GM12878 (cell line): ENCODE measurements around the gene LIG3. TPM values are rescaled to one million over a fixed set of nuclear protein-coding genes. Genes with fewer than 3 reads are reported as not detected.

Source experiments
- ATAC-seq: fragments of 200-7000 bp; cut with Tn5 transposase; 3 replicates; pipeline ENCODE4 v1.9.1; 2020; ENCODE audit warnings: mild to moderate bottlenecking, moderate library complexity
- BruUV-seq: library from RNA; stranded (reverse); fragments of 400-500 nt; replicated peaks from 2 replicates; lab custom pipeline; 2021; lab: Mats Ljungman, UMichigan
- CTCF ChIA-PET: fragments of 300-600 bp; sonication (Branson Sonifier 250); formaldehyde crosslinking; extraction: SDS; loops from one replicate; lab custom pipeline; 2021; ENCODE audit warnings: inconsistent platforms; lab: Yijun Ruan, JAX
- POLR2A ChIA-PET: fragments of 350-600 bp; formaldehyde crosslinking; extraction: SDS; loops from one replicate; lab custom pipeline; 2021; ENCODE audit warnings: inconsistent platforms; lab: Charles Lee
- RAD21 ChIA-PET: fragments of 300-600 bp; sonication (Branson Sonifier 250); formaldehyde crosslinking; loops from one replicate; lab custom pipeline; 2023; ENCODE audit warnings: antibody characterized with exemption; ENCODE audit not compliant: unreplicated experiment; lab: Charles Lee
- SMC1A ChIA-PET: fragments of 300-600 bp; sonication (Branson Sonifier 250); formaldehyde crosslinking; loops from one replicate; lab custom pipeline; 2023; ENCODE audit not compliant: unreplicated experiment, uncharacterized antibody; lab: Charles Lee
- DNase-seq: peaks from one replicate; pipeline ENCODE4 v3.0.0-alpha.2; 2011; ENCODE audit warnings: low read depth, low spot score
- FAIRE-seq: peaks from 3 replicates; lab custom pipeline; 2011; peaks lifted over from hg19 to GRCh38; lab: Jason Lieb, UNC
- H2AFZ ChIP-seq: 2 replicates; pipeline ENCODE4 v1.6.0; 2011; ENCODE audit warnings: low read depth, low read length, control low read depth; ENCODE audit not compliant: control insufficient read depth
- H3K27ac ChIP-seq: 2 replicates; pipeline ENCODE4 v1.5.1; 2011; ENCODE audit warnings: control low read depth; ENCODE audit not compliant: control insufficient read depth, insufficient read depth
- H3K27me3 ChIP-seq, 2 experiments: replicated peaks in 1 of 2; 2 replicates each; pipeline versions ENCODE4 v1.6.0 to v1.6.1; 2011; ENCODE audit warnings: low read length in 1 of 2; ENCODE audit not compliant: control insufficient read depth in 2 of 2, insufficient read depth in 2 of 2
- H3K36me3 ChIP-seq, 2 experiments: 2 replicates each; pipeline ENCODE4 v1.5.1; 2011; ENCODE audit warnings: low read length in 1 of 2; ENCODE audit not compliant: control insufficient read depth in 2 of 2, insufficient read depth in 2 of 2
- H3K4me1 ChIP-seq: 2 replicates; pipeline ENCODE4 v1.6.1; 2011; ENCODE audit warnings: mild to moderate bottlenecking, low read length, moderate library complexity, mixed read lengths; ENCODE audit not compliant: control insufficient read depth, insufficient read depth
- H3K4me2 ChIP-seq: 2 replicates; pipeline ENCODE4 v1.6.0; 2011; ENCODE audit warnings: control low read depth; ENCODE audit not compliant: control insufficient read depth, insufficient read depth
- H3K4me3 ChIP-seq: fragments of 200-600 bp; sonication (generic); 2 replicates; pipeline ENCODE4 v1.5.1; 2016
- H3K79me2 ChIP-seq: 2 replicates; pipeline ENCODE4 v1.6.0; 2011; ENCODE audit warnings: low read length; ENCODE audit not compliant: control insufficient read depth, insufficient read depth
- H3K9ac ChIP-seq: 2 replicates; pipeline ENCODE4 v1.8.0; 2011; ENCODE audit warnings: low read length, control low read depth, mixed read lengths; ENCODE audit not compliant: control insufficient read depth, insufficient read depth
- H3K9me3 ChIP-seq: replicated peaks from 3 replicates; pipeline ENCODE4 v1.5.1; 2011; ENCODE audit warnings: mild to moderate bottlenecking, low read length; ENCODE audit not compliant: control insufficient read depth, insufficient read depth
- H4K20me1 ChIP-seq: 2 replicates; pipeline ENCODE4 v1.6.0; 2011; ENCODE audit not compliant: control insufficient read depth, insufficient read depth
- EZH2 ChIP-seq: IDR thresholded peaks from 2 replicates; pipeline ENCODE4 v1.6.1; 2012; ENCODE audit warnings: low read depth, mild to moderate bottlenecking, control low read depth, inconsistent platforms, low read length, borderline replicate concordance; ENCODE audit not compliant: control insufficient read depth
- FOXK2 ChIP-seq: fragments of 450-650 bp; IDR thresholded peaks from 2 replicates; pipeline ENCODE4 v1.6.1; 2017; ENCODE audit warnings: mild to moderate bottlenecking, moderate library complexity
- POLR2A ChIP-seq: IDR thresholded peaks from 2 replicates; pipeline ENCODE4 v1.6.1; 2011; ENCODE audit warnings: low read depth, mild to moderate bottlenecking, low read length
- SREBF1 ChIP-seq: IDR thresholded peaks from 2 replicates; pipeline ENCODE4 v1.6.1; 2012; ENCODE audit warnings: mild to moderate bottlenecking, low read length
- SREBF2 ChIP-seq: IDR thresholded peaks from 2 replicates; pipeline ENCODE4 v1.6.1; 2012; ENCODE audit warnings: mild to moderate bottlenecking, low read length
- SRF ChIP-seq, 2 experiments: IDR thresholded peaks; 2 replicates each; pipeline ENCODE4 v1.6.1; 2011; ENCODE audit warnings: low read depth in 2 of 2, low read length in 2 of 2, mild to moderate bottlenecking in 1 of 2, moderate library complexity in 1 of 2
- TBL1XR1 ChIP-seq: IDR thresholded peaks from 2 replicates; pipeline ENCODE4 v1.6.1; 2012; ENCODE audit warnings: low read depth, low read length, improper control_type of control experiment
- WRNIP1 ChIP-seq: IDR thresholded peaks from 2 replicates; pipeline ENCODE4 v1.6.1; 2011; ENCODE audit warnings: low read depth, low read length, improper control_type of control experiment, borderline replicate concordance
- WGBS: methylation state at CpG from one replicate; pipeline ENCODE4 v1.1.6; 2016; ENCODE audit warnings: low lambda C conversion rate; ENCODE audit not compliant: insufficient replicate concordance, insufficient coverage; ENCODE audit errors: missing lambda C conversion rate; 5-methylcytosine and 5-hydroxymethylcytosine counted together
- in situ Hi-C: fragments of 300-500 bp; cut with MboI; formaldehyde crosslinking; loops from 9 replicates; pipeline ENCODE4 v1.14.3; 2018; ENCODE audit warnings: mixed read lengths
- intact Hi-C: fragments of 100-400 bp; cut with micrococcal nuclease; formaldehyde crosslinking; loops from one replicate; pipeline ENCODE4 v1.14.2; 2022; ENCODE audit not compliant: unreplicated experiment
- polyA plus RNA-seq, 11 experiments: library from polyadenylated mRNA; depleted of rRNA in 4 of 11; unstranded in 6 of 11; stranded (reverse) in 5 of 11; fragments of >200 nt; fragmentation: Nextera tagmentation in 4 of 11; fragmentation: Illumina TruSeq in 1 of 11; extraction: Ambion mirVana in 4 of 11; extraction: Trizol in 1 of 11; gene quantifications; 1 replicate in 1 of 11; 2 replicates in 10 of 11; pipeline versions ENCODE4 v1.2.1 to v1.2.3, GENCODE V29; 2011 to 2016; ENCODE audit warnings: inconsistent platforms in 2 of 11, missing spikeins in 2 of 11, low read depth in 1 of 11
- total RNA-seq, 4 experiments: library from RNA; depleted of rRNA in 3 of 4; stranded (reverse); fragments of >200 nt in 3 of 4; fragmentation: Illumina TruSeq in 1 of 4; extraction: Trizol in 1 of 4; gene quantifications; 2 replicates each; pipeline versions ENCODE4 v1.2.1 to v1.2.3, GENCODE V29; 2013 to 2021

The LIG3 gene
- total and polyA plus RNA-seq, 10 of the 15 experiments (the other 5 are each of a cell fraction or from before 2014, with no cell fraction given) = 6.5 to 45.4 (median 31.0) TPM

DNA sequence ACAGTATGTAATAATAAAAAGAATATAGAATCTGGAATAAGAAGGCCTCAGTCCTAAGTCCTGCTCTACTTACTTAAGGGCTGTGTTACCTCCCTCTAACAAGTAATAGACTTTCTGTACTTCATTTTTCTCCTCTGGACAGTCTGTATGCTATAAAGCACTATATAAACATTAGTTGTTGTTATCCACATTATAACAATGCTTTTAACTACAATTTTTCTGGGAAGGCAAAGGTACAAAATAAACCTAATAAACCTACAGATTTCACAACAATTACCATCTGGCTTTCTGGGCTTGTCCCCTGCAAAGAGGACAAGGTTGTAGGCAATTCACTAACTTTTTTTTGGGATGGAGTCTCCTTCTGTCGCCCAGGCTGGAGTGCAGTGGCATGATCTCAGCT, 50.5 kb downstream of the LIG3 start:
- ChIA-PET SMC1A (interaction anchor here (1.5 kb wide), 2 partner anchors 10 to 32 kb away, joined by 3 to 7 read pairs; partner anchors contain the start of gene RFFL), POLR2A (interaction anchor here (1.1 kb wide), 1 partner anchor 21 kb away, joined by 3 read pairs; no protein-coding TSS in a partner anchor)
- intact Hi-C loops = no loop called here

DNA sequence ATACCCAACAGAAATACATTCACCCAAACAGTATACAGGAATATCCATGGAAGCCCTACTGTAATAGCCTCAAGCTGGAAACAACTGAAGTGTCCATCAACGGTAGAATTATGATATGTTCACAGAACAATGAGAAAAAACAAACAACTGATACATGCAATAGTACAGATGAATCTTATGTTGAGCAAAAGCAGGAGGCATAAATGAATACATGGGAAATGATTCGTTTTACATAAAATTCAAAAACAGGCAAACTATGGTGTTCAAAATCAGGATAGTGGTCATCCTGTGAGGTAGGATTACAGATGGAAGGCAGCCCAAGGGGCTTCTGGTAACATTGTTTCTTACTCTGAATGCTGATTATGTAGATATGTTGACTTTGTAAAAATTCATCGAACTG, 58.1 kb downstream of the LIG3 start:
- H3K4me2 ChIP-seq = no peak overlapping the region
- POLR2A ChIA-PET = no interaction called here
- no peaks in the 10 kb centered on the region; the same call in 2 of the 3 replicates for H3K9me3 ChIP-seq
- in situ Hi-C loops (no loop called here), intact Hi-C loops (no loop called here)
- no peaks in the 10 kb centered on the region for H4K20me1 ChIP-seq
- RAD21 ChIA-PET = no interaction called here
- H3K4me1 ChIP-seq = no peaks in the 10 kb centered on the region
- H3K27ac ChIP-seq = no peak overlapping the region
- H3K9ac ChIP-seq = no peak overlapping the region
- H3K79me2 ChIP-seq = peaks cover 11% of the 10 kb centered on the region
- no peaks in the 10 kb centered on the region for H3K27me3 ChIP-seq
- TF ChIP-seq TBL1XR1 (no peak), SREBF1 (no peak), POLR2A (no peak), FOXK2 (no peak), WRNIP1 (no peak), EZH2 (no peak), SREBF2 (no peak)
- CTCF ChIA-PET = interaction anchor here (1.1 to 1.4 kb wide), 2 partner anchors 25 to 56 kb away, joined by 3 read pairs; partner anchors contain the start of gene RFFL
- BruUV-seq = no TSS peak
- no peak overlapping the region for H3K4me3 ChIP-seq
- H2AFZ ChIP-seq = no peak overlapping the region
- ATAC-seq (no peak), DNase-seq (no peak), FAIRE-seq (no peak)
- 78% methylated on average over 3 of the region's 3 CpGs for WGBS
- no peaks in the 10 kb centered on the region for H3K36me3 ChIP-seq
- SMC1A ChIA-PET = interaction anchor here (1.3 kb wide), 1 partner anchor 15 kb away, joined by 3 read pairs; no protein-coding TSS in a partner anchor

More for the DNA sequence above, 50.5 kb downstream of the LIG3 start:
- RAD21 ChIA-PET = interaction anchor here (1.2 kb wide), 1 partner anchor 20 kb away, joined by 3 read pairs; no protein-coding TSS in a partner anchor
- ATAC-seq (no peak), DNase-seq (no peak), FAIRE-seq (no peak)
- Histone ChIP-seq H3K27me3 (no peaks in the 10 kb centered on the region), H4K20me1 (no peaks in the 10 kb centered on the region), H3K9ac (no peak overlapping the region), H3K27ac (no peak overlapping the region), H3K4me2 (no peak overlapping the region), H3K36me3 (peaks cover 4% of the 10 kb centered on the region in 2 experiments; a peak in 3 of 4 replicates), H3K4me3 (no peak overlapping the region), H2AFZ (no peak overlapping the region), H3K9me3 (no peaks in the 10 kb centered on the region; the same call in 2 of the 3 replicates), H3K79me2 (peaks cover 1% of the 10 kb centered on the region)
- no TSS peak for BruUV-seq
- WGBS = 100% methylated on average over 1 of the region's 1 CpG
- no peak for TF ChIP-seq SRF (IDR thresholded peaks at IDR 0.05; ENCODE audit: low read depth in 2 of 2, low read length in 2 of 2)
- TF ChIP-seq, all 136 proteins: peak for 0
- CTCF ChIA-PET = no interaction called here
- in situ Hi-C loops = no loop called here
- H3K4me1 ChIP-seq = peaks cover 15% of the 10 kb centered on the region
